Tibial nerve (tissue), 4 donors: ENCODE data around the gene CLIP2.

ENCODE experiments used
- EP300 ChIP-seq, 2 donors: sonication (generic); formaldehyde crosslinking; IDR thresholded peaks; one replicate each; pipeline ENCODE4 v1.6.1; 2017; ENCODE audit warnings: antibody characterized with exemption in 2 of 2, mild to moderate bottlenecking in 1 of 2
- TF ChIP-seq, protein P1 (sequence below), 5 experiments: fragments of 200-600 bp in 3 of 5; fragments of 450-650 bp in 2 of 5; sonication (generic) in 3 of 5; IDR thresholded peaks; one replicate each; pipeline ENCODE4 v1.5.1; 2016 to 2019; ENCODE audit warnings: antibody characterized with exemption in 5 of 5, mild to moderate bottlenecking in 3 of 5, moderate library complexity in 2 of 5

DNA sequence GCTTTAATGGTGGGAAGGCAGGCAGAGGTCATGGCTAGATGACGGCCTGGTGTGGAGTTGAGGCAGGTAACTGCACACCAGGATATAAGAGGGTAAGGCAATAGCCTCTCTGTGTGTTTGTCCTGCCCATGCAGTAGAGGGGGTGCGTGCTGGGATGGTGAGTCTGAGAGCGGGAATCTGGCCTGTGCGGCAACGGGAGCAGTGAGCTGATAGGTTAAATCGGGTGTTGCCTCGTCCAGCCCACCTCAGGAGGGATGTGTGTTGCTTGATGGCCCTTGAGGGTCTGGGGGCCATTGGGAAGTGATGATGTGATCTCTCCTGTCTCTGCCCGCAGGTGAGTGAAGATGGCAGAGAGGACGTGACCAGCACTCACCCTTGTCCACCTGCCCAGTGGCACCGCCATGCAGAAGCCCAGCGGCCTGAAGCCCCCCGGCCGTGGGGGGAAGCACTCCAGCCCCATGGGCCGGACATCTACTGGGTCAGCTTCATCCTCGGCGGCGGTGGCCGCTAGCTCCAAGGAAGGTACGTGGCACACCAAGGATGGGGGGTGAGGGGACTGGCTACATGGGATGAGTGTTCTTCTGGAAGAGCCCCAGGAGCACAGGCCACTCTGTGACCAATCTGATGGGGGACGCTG is 28.1 kb downstream of the CLIP2 start:
- TF ChIP-seq, protein P1, sequence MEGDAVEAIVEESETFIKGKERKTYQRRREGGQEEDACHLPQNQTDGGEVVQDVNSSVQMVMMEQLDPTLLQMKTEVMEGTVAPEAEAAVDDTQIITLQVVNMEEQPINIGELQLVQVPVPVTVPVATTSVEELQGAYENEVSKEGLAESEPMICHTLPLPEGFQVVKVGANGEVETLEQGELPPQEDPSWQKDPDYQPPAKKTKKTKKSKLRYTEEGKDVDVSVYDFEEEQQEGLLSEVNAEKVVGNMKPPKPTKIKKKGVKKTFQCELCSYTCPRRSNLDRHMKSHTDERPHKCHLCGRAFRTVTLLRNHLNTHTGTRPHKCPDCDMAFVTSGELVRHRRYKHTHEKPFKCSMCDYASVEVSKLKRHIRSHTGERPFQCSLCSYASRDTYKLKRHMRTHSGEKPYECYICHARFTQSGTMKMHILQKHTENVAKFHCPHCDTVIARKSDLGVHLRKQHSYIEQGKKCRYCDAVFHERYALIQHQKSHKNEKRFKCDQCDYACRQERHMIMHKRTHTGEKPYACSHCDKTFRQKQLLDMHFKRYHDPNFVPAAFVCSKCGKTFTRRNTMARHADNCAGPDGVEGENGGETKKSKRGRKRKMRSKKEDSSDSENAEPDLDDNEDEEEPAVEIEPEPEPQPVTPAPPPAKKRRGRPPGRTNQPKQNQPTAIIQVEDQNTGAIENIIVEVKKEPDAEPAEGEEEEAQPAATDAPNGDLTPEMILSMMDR (IDR thresholded peaks at IDR 0.05) = no peak
- no peak for TF ChIP-seq EP300 (IDR thresholded peaks at IDR 0.05)
